Thyroid gland (tissue), 4 donors: ENCODE results near the gene NEDD4. TPM values are rescaled to one million over a fixed set of nuclear protein-coding genes. Genes with fewer than 3 reads are reported as not detected.
"Not testable (repeated sequence)": the region's sequence is repeated elsewhere in the genome, so short reads cannot be mapped to it uniquely, and the experiment has no call there.

Source experiments
- DNase-seq, 2 donors: peaks; one replicate each; pipeline ENCODE4 v3.0.0-alpha.2; 2019
- H3K27ac ChIP-seq, 3 donors: fragments of 200-600 bp; sonication (generic); 1 replicate in 2 of 3; 2 replicates in 1 of 3; pipeline ENCODE4 v1.5.1; 2016 to 2019; ENCODE audit warnings: mild to moderate bottlenecking in 1 of 3, moderate library complexity in 1 of 3
- H3K27me3 ChIP-seq: fragments of 200-600 bp; sonication (generic); one replicate; pipeline ENCODE4 v1.5.1; 2019
- H3K36me3 ChIP-seq, 2 donors: fragments of 200-600 bp; sonication (generic); one replicate each; pipeline ENCODE4 v1.5.1; 2016 to 2019
- H3K4me1 ChIP-seq, 2 donors: fragments of 200-600 bp; sonication (generic); one replicate each; pipeline ENCODE4 v1.5.1; 2017 to 2019
- H3K4me3 ChIP-seq, 3 donors: fragments of 200-600 bp; sonication (generic); replicated peaks in 1 of 3; 1 replicate in 2 of 3; 2 replicates in 1 of 3; pipeline ENCODE4 v1.5.1; 2016; ENCODE audit warnings: mild to moderate bottlenecking in 1 of 3
- H3K9me3 ChIP-seq: fragments of 200-600 bp; sonication (generic); one replicate; pipeline ENCODE4 v1.5.1; 2017
- CTCF ChIP-seq, 6 experiments: fragments of 200-600 bp in 3 of 6; fragments of 450-650 bp in 3 of 6; sonication (generic) in 3 of 6; IDR thresholded peaks; one replicate each; pipeline ENCODE4 v1.5.1; 2016 to 2019; ENCODE audit warnings: antibody characterized with exemption in 6 of 6, mild to moderate bottlenecking in 2 of 6, inconsistent platforms in 1 of 6, moderate library complexity in 1 of 6
- POLR2A ChIP-seq, 2 donors: fragments of 450-650 bp; IDR thresholded peaks; one replicate each; pipeline ENCODE4 v1.6.1; 2017; ENCODE audit warnings: antibody characterized with exemption in 2 of 2, mild to moderate bottlenecking in 2 of 2, moderate library complexity in 1 of 2
- WGBS, 2 donors: methylation state at CpG; one replicate each; pipeline ENCODE4 v1.1.5; 2017; 5-methylcytosine and 5-hydroxymethylcytosine counted together
- intact Hi-C: fragments of 100-400 bp; cut with DNase I; formaldehyde crosslinking; loops from one replicate; pipeline ENCODE4 v1.15.1; 2023
- total RNA-seq, 4 donors: library from RNA; depleted of rRNA; stranded (reverse); fragments of >200 nt; gene quantifications; one replicate each; pipeline ENCODE4 v1.2.3, GENCODE V29; 2016

NEDD4 gene
- total RNA-seq, 4 donors from 2014 or later: 10.1 to 22.1 (median 19.2) TPM

- Histone ChIP-seq H3K27me3 (no peaks in the 10 kb centered on the region), H3K27ac (no peak overlapping the region), H3K4me3 (no peak overlapping the region), H3K4me1 (peaks cover 8 to 13% of the 10 kb centered on the region in 2 donors), H3K9me3 (no peaks in the 10 kb centered on the region), H3K36me3 (no peaks in the 10 kb centered on the region)
- intact Hi-C loops: no loop called here
- WGBS, 2 donors: 11 to 32% methylated on average over 3 of the region's 3 CpGs
- TF ChIP-seq CTCF (IDR thresholded peaks at IDR 0.05) (no peak), POLR2A (IDR thresholded peaks at IDR 0.05) (no peak)
- no peak for DNase-seq
Observed at GRCh38 chr15:55823699-55824340, 169.6 kb downstream of the NEDD4 start.

GRCh38 chr15:55823191-55823670, 170.2 kb downstream of the NEDD4 start:
- Histone ChIP-seq H3K36me3 (no peaks in the 10 kb centered on the region), H3K4me3 (no peak overlapping the region), H3K9me3 (no peaks in the 10 kb centered on the region), H3K27me3 (no peaks in the 10 kb centered on the region), H3K27ac (no peak overlapping the region), H3K4me1 (peaks cover 8 to 13% of the 10 kb centered on the region in 2 donors)
- no peak for TF ChIP-seq CTCF (IDR thresholded peaks at IDR 0.05)
- no peak for TF ChIP-seq POLR2A (IDR thresholded peaks at IDR 0.05)
- WGBS, 2 donors: 53 to 59% methylated on average over 3 of the region's 3 CpGs
- DNase-seq: no peak
- intact Hi-C loops: no loop called here

- intact Hi-C loops, H3K27ac ChIP-seq: not testable (repeated sequence)
Observed at GRCh38 chr15:55821740-55822139, 171.7 kb downstream of the NEDD4 start.

GRCh38 chr15:55820043-55820442, 173.4 kb downstream of the NEDD4 start:
- peak overlapping the region in 1 of 3 donors; percentile 14 for H3K27ac ChIP-seq
- peak in 1 of 2 donors; percentile 38 for DNase-seq

More at GRCh38 chr15:55821740-55822139, 171.7 kb downstream of the NEDD4 start:
- H3K4me3 ChIP-seq, DNase-seq, H3K27me3 ChIP-seq, H3K9me3 ChIP-seq, H3K36me3 ChIP-seq: not testable (repeated sequence)
- peaks cover 8 to 13% of the 10 kb centered on the region in 2 donors for H3K4me1 ChIP-seq
- WGBS, 2 donors: 98% methylated on average over 2 of the region's 2 CpGs

GRCh38 chr15:55819397-55820034, 173.9 kb downstream of the NEDD4 start:
- DNase-seq: no peak
- intact Hi-C loops: no loop called here
- TF ChIP-seq POLR2A (IDR thresholded peaks at IDR 0.05): no peak
- no peak for TF ChIP-seq CTCF (IDR thresholded peaks at IDR 0.05)
- H3K4me1 ChIP-seq: peaks cover 8 to 13% of the 10 kb centered on the region in 2 donors
- H3K9me3 ChIP-seq: no peaks in the 10 kb centered on the region
- no peak overlapping the region for H3K4me3 ChIP-seq
- no peaks in the 10 kb centered on the region for H3K27me3 ChIP-seq
- peak overlapping the region in 1 of 3 donors; percentile 14 for H3K27ac ChIP-seq
- 87 to 89% methylated on average over 10 of the region's 10 CpGs for WGBS, 2 donors
- no peaks in the 10 kb centered on the region for H3K36me3 ChIP-seq

More at GRCh38 chr15:55820043-55820442, 173.4 kb downstream of the NEDD4 start:
- no peak overlapping the region for H3K4me3 ChIP-seq
- H3K9me3 ChIP-seq: no peaks in the 10 kb centered on the region
- intact Hi-C loops: no loop called here
- H3K36me3 ChIP-seq: no peaks in the 10 kb centered on the region
- no peaks in the 10 kb centered on the region for H3K27me3 ChIP-seq
- no peak for TF ChIP-seq POLR2A (IDR thresholded peaks at IDR 0.05)
- TF ChIP-seq CTCF (IDR thresholded peaks at IDR 0.05): no peak
- 46 to 54% methylated on average over 5 of the region's 5 CpGs for WGBS, 2 donors
- peaks cover 8 to 13% of the 10 kb centered on the region in 2 donors for H3K4me1 ChIP-seq
